ENCODE results near the gene ANKRD24. TPM values are rescaled to one million over a fixed set of nuclear protein-coding genes. Genes with fewer than 3 reads are reported as not detected.
"Not testable (repeated sequence)": the region's sequence is repeated elsewhere in the genome, so short reads cannot be mapped to it uniquely, and the experiment has no call there.

ANKRD24 gene
- total RNA-seq, 1 experiment from 2014 or later = 0.26 TPM

DNA sequence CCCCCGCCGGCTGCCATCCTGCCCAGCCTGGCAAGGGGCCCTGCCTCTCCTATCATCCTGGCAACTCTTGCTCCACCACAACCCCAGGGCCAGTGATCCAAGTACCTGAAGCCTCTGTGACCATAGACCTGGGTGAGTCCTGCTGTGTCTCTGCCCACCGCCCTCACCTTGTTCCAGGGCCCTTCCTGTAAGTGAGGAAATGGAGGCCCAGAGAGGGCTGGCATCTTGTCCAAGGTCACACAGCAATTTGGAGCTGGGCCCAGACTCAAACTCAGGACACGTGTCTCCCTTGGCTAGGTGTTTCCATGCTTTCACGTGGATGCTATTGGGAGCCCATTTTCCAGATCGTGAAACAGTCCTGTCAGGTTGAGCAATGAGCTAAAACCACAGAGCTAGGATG lies 25.3 kb upstream of the ANKRD24 start:
- in situ Hi-C loops (cut with HindIII; ENCODE audit: low pct_unique_long_range_greater_than_20kb, low sequenced_read_pairs) = no loop called here
- POLR2A ChIA-PET = no interaction called here

GRCh38 chr19:4157971-4158370 lies 24.5 kb upstream of the ANKRD24 start:
- H3K4me3 ChIP-seq (ENCODE audit: low read depth in 2 of 2, low read length in 2 of 2); H3K27me3 ChIP-seq (ENCODE audit: control insufficient read depth, insufficient read depth, low read length); H3K4me1 ChIP-seq (ENCODE audit: control insufficient read depth, insufficient read depth, low read length); H3K9me3 ChIP-seq (ENCODE audit: control insufficient read depth, insufficient read depth, low read depth, low read length); BruUV-seq (replicated peaks); H3K27ac ChIP-seq (ENCODE audit: low read length); POLR2A ChIA-PET; in situ Hi-C loops (cut with HindIII; ENCODE audit: low pct_unique_long_range_greater_than_20kb, low sequenced_read_pairs); H3K36me3 ChIP-seq (ENCODE audit: control insufficient read depth, insufficient read depth, low read length); DNase-seq (ENCODE audit: low read depth, low spot score); intact Hi-C loops (cut with micrococcal nuclease; ENCODE audit: unreplicated experiment); ATAC-seq; CTCF ChIA-PET: not testable (repeated sequence)

More for the DNA sequence above, 25.3 kb upstream of the ANKRD24 start:
- TF ChIP-seq, protein P1, sequence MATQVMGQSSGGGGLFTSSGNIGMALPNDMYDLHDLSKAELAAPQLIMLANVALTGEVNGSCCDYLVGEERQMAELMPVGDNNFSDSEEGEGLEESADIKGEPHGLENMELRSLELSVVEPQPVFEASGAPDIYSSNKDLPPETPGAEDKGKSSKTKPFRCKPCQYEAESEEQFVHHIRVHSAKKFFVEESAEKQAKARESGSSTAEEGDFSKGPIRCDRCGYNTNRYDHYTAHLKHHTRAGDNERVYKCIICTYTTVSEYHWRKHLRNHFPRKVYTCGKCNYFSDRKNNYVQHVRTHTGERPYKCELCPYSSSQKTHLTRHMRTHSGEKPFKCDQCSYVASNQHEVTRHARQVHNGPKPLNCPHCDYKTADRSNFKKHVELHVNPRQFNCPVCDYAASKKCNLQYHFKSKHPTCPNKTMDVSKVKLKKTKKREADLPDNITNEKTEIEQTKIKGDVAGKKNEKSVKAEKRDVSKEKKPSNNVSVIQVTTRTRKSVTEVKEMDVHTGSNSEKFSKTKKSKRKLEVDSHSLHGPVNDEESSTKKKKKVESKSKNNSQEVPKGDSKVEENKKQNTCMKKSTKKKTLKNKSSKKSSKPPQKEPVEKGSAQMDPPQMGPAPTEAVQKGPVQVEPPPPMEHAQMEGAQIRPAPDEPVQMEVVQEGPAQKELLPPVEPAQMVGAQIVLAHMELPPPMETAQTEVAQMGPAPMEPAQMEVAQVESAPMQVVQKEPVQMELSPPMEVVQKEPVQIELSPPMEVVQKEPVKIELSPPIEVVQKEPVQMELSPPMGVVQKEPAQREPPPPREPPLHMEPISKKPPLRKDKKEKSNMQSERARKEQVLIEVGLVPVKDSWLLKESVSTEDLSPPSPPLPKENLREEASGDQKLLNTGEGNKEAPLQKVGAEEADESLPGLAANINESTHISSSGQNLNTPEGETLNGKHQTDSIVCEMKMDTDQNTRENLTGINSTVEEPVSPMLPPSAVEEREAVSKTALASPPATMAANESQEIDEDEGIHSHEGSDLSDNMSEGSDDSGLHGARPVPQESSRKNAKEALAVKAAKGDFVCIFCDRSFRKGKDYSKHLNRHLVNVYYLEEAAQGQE (IDR thresholded peaks at IDR 0.05; ENCODE audit: insufficient read depth in 1 of 2, low read depth in 2 of 2, low read length in 1 of 2) = no peak
- TF ChIP-seq CTCF (IDR thresholded peaks at IDR 0.05) (no peak), SIN3A (IDR thresholded peaks at IDR 0.05; ENCODE audit: borderline replicate concordance, insufficient read depth, low read depth, low read length) (no peak), POLR2AphosphoS5 (IDR thresholded peaks at IDR 0.05; ENCODE audit: low read depth, low read length) (no peak), TCF7L2 (IDR thresholded peaks at IDR 0.05; ENCODE audit: low read depth, low read length) (no peak)
- Histone ChIP-seq H3K27ac (ENCODE audit: low read length) (no peak overlapping the region), H3K9me3 (ENCODE audit: control insufficient read depth, insufficient read depth, low read depth, low read length) (no peaks in the 10 kb centered on the region), H3K27me3 (ENCODE audit: control insufficient read depth, insufficient read depth, low read length) (no peaks in the 10 kb centered on the region), H3K4me3 (ENCODE audit: low read depth in 2 of 2, low read length in 2 of 2) (no peak overlapping the region), H3K4me1 (ENCODE audit: control insufficient read depth, insufficient read depth, low read length) (no peaks in the 10 kb centered on the region), H3K36me3 (ENCODE audit: control insufficient read depth, insufficient read depth, low read length) (no peaks in the 10 kb centered on the region)
- BruUV-seq (replicated peaks) = no TSS peak
- ATAC-seq = no peak
- CTCF ChIA-PET = interaction anchor here (0.7 kb wide), 1 partner anchor 46 kb away, joined by 3 read pairs; no protein-coding TSS in a partner anchor
- intact Hi-C loops (cut with micrococcal nuclease; ENCODE audit: unreplicated experiment) = no loop called here
- DNase-seq (ENCODE audit: low read depth, low spot score) = no peak

DNA sequence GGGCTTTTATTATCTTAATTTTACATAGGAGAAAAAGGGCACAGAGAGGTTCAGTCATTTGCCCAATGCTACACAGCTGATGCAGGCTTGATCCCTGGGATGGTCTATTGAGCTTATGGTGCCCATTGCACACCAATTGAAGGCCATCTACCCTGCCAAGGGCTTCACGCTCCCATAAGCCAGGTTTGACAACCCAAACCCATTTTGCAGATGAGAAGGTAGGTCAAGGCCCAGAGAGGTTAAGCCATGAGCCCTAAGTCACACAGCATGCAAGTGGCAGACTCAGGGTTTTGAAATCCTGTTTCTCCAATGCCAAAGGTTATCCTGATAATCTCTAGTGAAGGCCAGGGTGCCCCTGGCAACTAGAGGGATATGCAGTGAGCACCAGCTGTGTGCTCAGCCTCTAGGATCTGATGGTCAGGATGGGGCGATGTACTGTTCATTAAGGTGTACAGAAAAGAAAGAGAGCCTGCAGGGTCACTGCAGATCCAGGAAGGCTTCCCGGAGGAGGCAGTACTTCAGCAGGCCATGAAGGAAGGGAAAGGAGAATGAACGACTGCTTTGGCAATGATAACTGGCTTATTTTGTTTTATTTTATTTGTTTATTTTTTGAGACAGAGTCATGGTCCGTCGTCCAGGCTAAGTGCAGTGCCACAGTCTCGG lies 20.9 kb upstream of the ANKRD24 start:
- Histone ChIP-seq H3K4me3 (ENCODE audit: low read depth in 2 of 2, low read length in 2 of 2) (no peak overlapping the region), H3K36me3 (ENCODE audit: control insufficient read depth, insufficient read depth, low read length) (no peaks in the 10 kb centered on the region), H3K9me3 (ENCODE audit: control insufficient read depth, insufficient read depth, low read depth, low read length) (no peaks in the 10 kb centered on the region), H3K27me3 (ENCODE audit: control insufficient read depth, insufficient read depth, low read length) (no peaks in the 10 kb centered on the region), H3K27ac (ENCODE audit: low read length) (no peak overlapping the region), H3K4me1 (ENCODE audit: control insufficient read depth, insufficient read depth, low read length) (no peaks in the 10 kb centered on the region)
- CTCF ChIA-PET = interaction anchor here (0.5 kb wide), 1 partner anchor 22 kb away, joined by 7 read pairs; no protein-coding TSS in a partner anchor
- no TSS peak for BruUV-seq (replicated peaks)
- intact Hi-C loops (cut with micrococcal nuclease; ENCODE audit: unreplicated experiment) = no loop called here
- DNase-seq (ENCODE audit: low read depth, low spot score) = no peak
- POLR2A ChIA-PET = no interaction called here
- no peak for TF ChIP-seq POLR2AphosphoS5 (IDR thresholded peaks at IDR 0.05; ENCODE audit: low read depth, low read length)
- no peak for TF ChIP-seq TCF7L2 (IDR thresholded peaks at IDR 0.05; ENCODE audit: low read depth, low read length)
- TF ChIP-seq CTCF (IDR thresholded peaks at IDR 0.05) = no peak
- TF ChIP-seq SIN3A (IDR thresholded peaks at IDR 0.05; ENCODE audit: borderline replicate concordance, insufficient read depth, low read depth, low read length) = no peak
- TF ChIP-seq, protein P1 (IDR thresholded peaks at IDR 0.05; ENCODE audit: insufficient read depth in 1 of 2, low read depth in 2 of 2, low read length in 1 of 2) = no peak
- no peak for ATAC-seq
- in situ Hi-C loops (cut with HindIII; ENCODE audit: low pct_unique_long_range_greater_than_20kb, low sequenced_read_pairs) = no loop called here
